GM12878 (cell line): ENCODE data around the gene ANKRD13A. TPM values are rescaled to one million over a fixed set of nuclear protein-coding genes. Genes with fewer than 3 reads are reported as not detected.

ENCODE experiments used
- CREM ChIP-seq: IDR thresholded peaks from 2 replicates; pipeline ENCODE4 v1.6.1; 2014; ENCODE audit warnings: antibody characterized with exemption, low read depth
- IKZF1 ChIP-seq: fragments of 450-650 bp; conservative IDR thresholded peaks from 2 replicates; pipeline ENCODE4 v1.6.1; 2017; ENCODE audit warnings: antibody characterized with exemption, mild to moderate bottlenecking
- IRF4 ChIP-seq: IDR thresholded peaks from 2 replicates; pipeline ENCODE4 v1.6.1; 2011; ENCODE audit warnings: low read depth, low read length
- LARP7 ChIP-seq: fragments of 450-650 bp; IDR thresholded peaks from 2 replicates; pipeline ENCODE4 v1.6.1; 2017; ENCODE audit warnings: mild to moderate bottlenecking
- POLR2AphosphoS2 ChIP-seq: IDR thresholded peaks from 2 replicates; pipeline ENCODE4 v1.6.1; 2011; ENCODE audit warnings: low read depth, mild to moderate bottlenecking, low read length, improper control_type of control experiment, moderate library complexity
- polyA plus RNA-seq, 11 experiments: library from polyadenylated mRNA; depleted of rRNA in 4 of 11; unstranded in 6 of 11; stranded (reverse) in 5 of 11; fragments of >200 nt; fragmentation: Nextera tagmentation in 4 of 11; fragmentation: Illumina TruSeq in 1 of 11; extraction: Ambion mirVana in 4 of 11; extraction: Trizol in 1 of 11; gene quantifications; 1 replicate in 1 of 11; 2 replicates in 10 of 11; pipeline versions ENCODE4 v1.2.1 to v1.2.3, GENCODE V29; 2011 to 2016; ENCODE audit warnings: inconsistent platforms in 2 of 11, missing spikeins in 2 of 11, low read depth in 1 of 11
- total RNA-seq, 4 experiments: library from RNA; depleted of rRNA in 3 of 4; stranded (reverse); fragments of >200 nt in 3 of 4; fragmentation: Illumina TruSeq in 1 of 4; extraction: Trizol in 1 of 4; gene quantifications; 2 replicates each; pipeline versions ENCODE4 v1.2.1 to v1.2.3, GENCODE V29; 2013 to 2021
- TF ChIP-seq, protein P1 (sequence below): fragments of 450-650 bp; IDR thresholded peaks from 2 replicates; pipeline ENCODE4 v1.6.1; 2018; ENCODE audit warnings: mild to moderate bottlenecking, low read depth, moderate library complexity; ENCODE audit not compliant: partially characterized antibody
- TF ChIP-seq, protein P2 (sequence below): IDR thresholded peaks from 2 replicates; pipeline ENCODE4 v1.6.1; 2012; ENCODE audit warnings: low read depth, low read length, improper control_type of control experiment
- TF ChIP-seq, protein P3 (sequence below): fragments of 150-350 bp; IDR thresholded peaks from 2 replicates; pipeline ENCODE4 v1.6.1; 2014; ENCODE audit warnings: mild to moderate bottlenecking, low read depth, low read length

ANKRD13A gene
- total and polyA plus RNA-seq, 10 of the 15 experiments (the other 5 are each of a cell fraction or from before 2014, with no cell fraction given) = 10.2 to 93.4 (median 76.5) TPM

DNA sequence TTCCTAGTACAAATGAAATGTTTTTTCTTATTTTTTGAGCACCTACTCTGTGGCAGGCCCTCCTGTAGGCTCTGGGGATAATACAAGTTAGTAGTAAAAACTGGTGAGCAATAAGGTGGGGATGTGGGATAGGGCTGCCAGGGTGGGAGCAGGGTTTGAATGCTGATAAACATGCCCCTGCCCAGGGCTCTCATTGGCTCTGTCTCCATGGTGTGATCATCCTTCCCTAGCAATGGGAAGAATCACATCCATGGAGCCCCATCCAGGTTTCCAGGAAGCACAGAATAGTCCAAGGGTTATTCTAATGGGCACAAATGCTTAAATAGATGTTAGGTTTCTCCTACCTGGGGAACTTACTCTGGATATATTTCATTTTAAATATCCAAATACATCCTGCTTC, 48.6 kb upstream of the ANKRD13A start (continued):
- TF ChIP-seq, protein P1, sequence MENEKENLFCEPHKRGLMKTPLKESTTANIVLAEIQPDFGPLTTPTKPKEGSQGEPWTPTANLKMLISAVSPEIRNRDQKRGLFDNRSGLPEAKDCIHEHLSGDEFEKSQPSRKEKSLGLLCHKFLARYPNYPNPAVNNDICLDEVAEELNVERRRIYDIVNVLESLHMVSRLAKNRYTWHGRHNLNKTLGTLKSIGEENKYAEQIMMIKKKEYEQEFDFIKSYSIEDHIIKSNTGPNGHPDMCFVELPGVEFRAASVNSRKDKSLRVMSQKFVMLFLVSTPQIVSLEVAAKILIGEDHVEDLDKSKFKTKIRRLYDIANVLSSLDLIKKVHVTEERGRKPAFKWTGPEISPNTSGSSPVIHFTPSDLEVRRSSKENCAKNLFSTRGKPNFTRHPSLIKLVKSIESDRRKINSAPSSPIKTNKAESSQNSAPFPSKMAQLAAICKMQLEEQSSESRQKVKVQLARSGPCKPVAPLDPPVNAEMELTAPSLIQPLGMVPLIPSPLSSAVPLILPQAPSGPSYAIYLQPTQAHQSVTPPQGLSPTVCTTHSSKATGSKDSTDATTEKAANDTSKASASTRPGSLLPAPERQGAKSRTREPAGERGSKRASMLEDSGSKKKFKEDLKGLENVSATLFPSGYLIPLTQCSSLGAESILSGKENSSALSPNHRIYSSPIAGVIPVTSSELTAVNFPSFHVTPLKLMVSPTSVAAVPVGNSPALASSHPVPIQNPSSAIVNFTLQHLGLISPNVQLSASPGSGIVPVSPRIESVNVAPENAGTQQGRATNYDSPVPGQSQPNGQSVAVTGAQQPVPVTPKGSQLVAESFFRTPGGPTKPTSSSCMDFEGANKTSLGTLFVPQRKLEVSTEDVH = no peak
- TF ChIP-seq, protein P2, sequence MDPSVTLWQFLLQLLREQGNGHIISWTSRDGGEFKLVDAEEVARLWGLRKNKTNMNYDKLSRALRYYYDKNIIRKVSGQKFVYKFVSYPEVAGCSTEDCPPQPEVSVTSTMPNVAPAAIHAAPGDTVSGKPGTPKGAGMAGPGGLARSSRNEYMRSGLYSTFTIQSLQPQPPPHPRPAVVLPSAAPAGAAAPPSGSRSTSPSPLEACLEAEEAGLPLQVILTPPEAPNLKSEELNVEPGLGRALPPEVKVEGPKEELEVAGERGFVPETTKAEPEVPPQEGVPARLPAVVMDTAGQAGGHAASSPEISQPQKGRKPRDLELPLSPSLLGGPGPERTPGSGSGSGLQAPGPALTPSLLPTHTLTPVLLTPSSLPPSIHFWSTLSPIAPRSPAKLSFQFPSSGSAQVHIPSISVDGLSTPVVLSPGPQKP = no peak
- TF ChIP-seq IKZF1 = no peak
- TF ChIP-seq CREM = no peak
- TF ChIP-seq IRF4 = no peak
- TF ChIP-seq POLR2AphosphoS2 = no peak
- TF ChIP-seq, protein P3, sequence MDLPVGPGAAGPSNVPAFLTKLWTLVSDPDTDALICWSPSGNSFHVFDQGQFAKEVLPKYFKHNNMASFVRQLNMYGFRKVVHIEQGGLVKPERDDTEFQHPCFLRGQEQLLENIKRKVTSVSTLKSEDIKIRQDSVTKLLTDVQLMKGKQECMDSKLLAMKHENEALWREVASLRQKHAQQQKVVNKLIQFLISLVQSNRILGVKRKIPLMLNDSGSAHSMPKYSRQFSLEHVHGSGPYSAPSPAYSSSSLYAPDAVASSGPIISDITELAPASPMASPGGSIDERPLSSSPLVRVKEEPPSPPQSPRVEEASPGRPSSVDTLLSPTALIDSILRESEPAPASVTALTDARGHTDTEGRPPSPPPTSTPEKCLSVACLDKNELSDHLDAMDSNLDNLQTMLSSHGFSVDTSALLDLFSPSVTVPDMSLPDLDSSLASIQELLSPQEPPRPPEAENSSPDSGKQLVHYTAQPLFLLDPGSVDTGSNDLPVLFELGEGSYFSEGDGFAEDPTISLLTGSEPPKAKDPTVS = no peak
- TF ChIP-seq LARP7 = no peak
- TF ChIP-seq, all 136 proteins: peak for 0
